ENCODE results near the gene MAP3K7. TPM values are rescaled to one million over a fixed set of nuclear protein-coding genes. Genes with fewer than 3 reads are reported as not detected.

The MAP3K7 gene
- total RNA-seq, 1 donor from 2014 or later: 18.3 TPM

DNA sequence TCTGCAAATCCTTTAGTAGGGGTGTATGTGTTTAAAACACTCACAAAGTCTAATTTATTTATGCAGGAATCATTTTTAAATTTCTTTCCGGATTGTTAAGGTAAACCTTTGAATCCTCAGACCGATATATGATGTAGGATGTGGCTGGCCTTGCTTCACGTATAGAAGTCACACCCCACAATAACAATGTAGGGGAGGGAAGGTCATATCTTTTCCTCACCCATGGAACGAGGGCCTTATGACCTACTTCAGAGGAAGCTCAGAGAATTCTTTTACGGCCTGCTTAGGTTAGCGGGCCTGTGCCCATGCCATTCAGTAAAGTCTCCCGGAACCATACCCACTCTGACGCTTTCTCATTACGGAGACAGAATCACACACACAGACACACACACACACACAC, 102.9 kb downstream of the MAP3K7 start:
- no peak for TF ChIP-seq CTCF (IDR thresholded peaks at IDR 0.05)
- intact Hi-C loops (cut with DNase I): no loop called here
- Histone ChIP-seq H3K9me3 (no peaks in the 10 kb centered on the region), H3K36me3 (no peaks in the 10 kb centered on the region), H3K4me1 (no peaks in the 10 kb centered on the region), H3K27me3 (no peaks in the 10 kb centered on the region), H3K27ac (no peak overlapping the region), H3K4me3 (no peak overlapping the region)
- DNase-seq (ENCODE audit: low spot score in 2 of 2): no peak

DNA sequence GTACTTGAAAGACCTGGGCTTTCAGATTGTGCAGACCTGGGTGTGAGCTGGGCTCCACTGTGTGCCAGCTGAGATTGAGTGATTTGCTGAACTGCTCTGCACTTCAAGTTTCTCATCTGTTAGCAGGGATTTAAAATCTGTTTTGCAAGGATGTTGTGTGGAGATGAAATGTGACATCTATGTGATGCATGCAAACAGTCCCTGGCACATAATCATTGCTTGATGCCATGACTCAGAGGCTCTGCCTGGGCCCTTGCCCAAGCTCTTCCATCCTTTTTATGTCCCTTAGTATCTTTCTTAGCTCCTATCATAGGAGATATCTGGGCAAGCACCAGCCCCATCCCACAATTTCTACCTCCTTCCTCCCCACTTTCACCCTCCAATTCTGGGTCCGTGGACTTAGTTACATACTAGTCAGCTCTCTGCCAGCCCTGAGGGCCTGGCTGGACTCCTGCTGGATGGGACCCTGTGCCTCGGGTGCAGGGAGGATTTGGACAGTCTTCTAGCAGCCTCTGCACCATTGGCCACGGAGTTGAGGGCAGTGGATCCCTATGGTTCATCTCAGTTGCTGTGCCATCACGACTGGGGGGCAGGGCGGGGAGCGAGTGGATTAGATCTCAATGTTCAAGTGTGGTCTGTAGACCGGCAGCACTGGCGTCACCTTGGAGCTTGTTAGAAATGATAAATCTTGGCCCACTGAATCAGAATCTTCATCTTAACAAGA, 103.6 kb downstream of the MAP3K7 start:
- DNase-seq (ENCODE audit: low spot score in 2 of 2): no peak
- intact Hi-C loops (cut with DNase I): no loop called here
- no peak overlapping the region for H3K4me3 ChIP-seq
- no peak for TF ChIP-seq CTCF (IDR thresholded peaks at IDR 0.05)
- no peak overlapping the region for H3K27ac ChIP-seq
- H3K27me3 ChIP-seq: no peaks in the 10 kb centered on the region
- no peaks in the 10 kb centered on the region for H3K4me1 ChIP-seq
- H3K36me3 ChIP-seq: no peaks in the 10 kb centered on the region
- H3K9me3 ChIP-seq: no peaks in the 10 kb centered on the region

DNA sequence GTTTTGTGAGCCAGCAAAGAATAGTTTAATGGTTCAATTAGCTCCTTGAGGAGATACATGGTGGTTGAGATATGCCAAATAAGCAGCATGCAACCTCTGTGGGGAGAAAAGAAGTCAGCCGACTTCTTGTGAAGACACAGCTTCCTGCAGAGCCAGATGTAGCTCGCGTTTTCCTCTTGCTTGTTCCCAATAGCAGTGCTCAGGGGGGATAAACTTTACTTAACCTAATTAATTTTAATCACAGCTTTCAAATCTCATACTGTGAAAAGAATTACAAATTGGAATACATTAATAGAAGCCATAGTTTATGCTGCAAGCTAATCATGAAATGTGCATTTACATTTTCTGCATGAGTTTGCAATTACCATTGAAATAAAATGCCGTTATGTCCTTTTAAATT, 106.2 kb downstream of the MAP3K7 start:
- no peak overlapping the region for H3K27ac ChIP-seq
- no peaks in the 10 kb centered on the region for H3K9me3 ChIP-seq
- no peak overlapping the region for H3K4me3 ChIP-seq
- no peak for DNase-seq (ENCODE audit: low spot score in 2 of 2)
- no peaks in the 10 kb centered on the region for H3K4me1 ChIP-seq
- intact Hi-C loops (cut with DNase I): no loop called here
- H3K27me3 ChIP-seq: no peaks in the 10 kb centered on the region
- no peaks in the 10 kb centered on the region for H3K36me3 ChIP-seq
- no peak for TF ChIP-seq CTCF (IDR thresholded peaks at IDR 0.05)

GRCh38 chr6:90479603-90479926, 107.3 kb downstream of the MAP3K7 start:
- DNase-seq (ENCODE audit: low spot score in 2 of 2): no peak
- H3K36me3 ChIP-seq: no peaks in the 10 kb centered on the region
- no peak overlapping the region for H3K4me3 ChIP-seq
- no peak for TF ChIP-seq CTCF (IDR thresholded peaks at IDR 0.05)
- no peaks in the 10 kb centered on the region for H3K27me3 ChIP-seq
- H3K9me3 ChIP-seq: no peaks in the 10 kb centered on the region
- no peaks in the 10 kb centered on the region for H3K4me1 ChIP-seq
- H3K27ac ChIP-seq: no peak overlapping the region
- intact Hi-C loops (cut with DNase I): loop anchor here (1.0 to 5.0 kb wide), 6 partner anchors 87 to 539 kb away; no protein-coding TSS in a partner anchor

DNA sequence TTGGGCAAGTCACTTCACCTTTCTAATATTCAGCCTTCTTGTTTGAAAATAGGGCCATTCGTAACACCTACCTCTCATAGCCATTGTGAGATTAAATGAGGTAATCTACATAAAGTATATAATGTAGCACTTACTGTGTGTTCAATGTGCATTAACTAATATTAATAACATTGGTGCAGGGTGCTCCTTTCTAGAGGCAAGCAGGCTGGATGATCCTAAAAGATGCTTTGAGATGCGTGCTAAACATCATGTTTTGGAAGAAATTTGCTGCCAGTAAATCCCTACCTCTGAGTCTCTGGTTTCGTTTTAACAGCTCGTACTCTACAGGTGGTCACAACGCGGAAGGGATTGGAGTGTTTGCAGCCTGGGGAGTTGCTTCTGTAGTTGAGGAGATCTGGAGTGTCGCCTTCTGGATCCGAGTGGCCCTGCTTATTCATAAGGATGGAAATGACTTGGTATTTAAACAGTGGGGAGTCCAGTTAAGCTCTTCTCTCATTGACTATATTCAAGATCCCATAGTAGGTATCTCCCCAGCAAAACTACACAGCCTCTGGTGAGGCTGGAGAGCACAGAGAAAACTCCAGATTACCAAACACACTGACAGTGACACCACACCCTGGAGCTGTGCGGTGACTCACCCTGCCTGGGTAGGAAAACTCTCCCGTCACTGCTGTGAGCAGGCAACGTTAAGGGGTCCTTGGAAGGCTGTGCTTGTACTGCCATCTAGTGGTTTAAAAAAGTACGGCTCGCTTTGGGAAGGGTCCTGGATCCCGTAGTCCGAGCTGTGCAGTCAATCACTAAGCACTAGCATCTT, 107.9 kb downstream of the MAP3K7 start:
- Histone ChIP-seq H3K9me3 (no peaks in the 10 kb centered on the region), H3K4me3 (no peak overlapping the region), H3K36me3 (no peaks in the 10 kb centered on the region), H3K27ac (no peak overlapping the region), H3K27me3 (no peaks in the 10 kb centered on the region), H3K4me1 (no peaks in the 10 kb centered on the region)
- intact Hi-C loops (cut with DNase I): loop anchor here (1.0 to 5.0 kb wide), 6 partner anchors 86 to 539 kb away; no protein-coding TSS in a partner anchor
- peak; percentile 75 to 94 for DNase-seq (ENCODE audit: low spot score in 2 of 2)
- peak; percentile 83 to 89 (median 83) for TF ChIP-seq CTCF (IDR thresholded peaks at IDR 0.05)

All from ascending aorta (tissue), 2 donors.